H9 (cell line): ENCODE data around the gene C1QA. TPM values are rescaled to one million over a fixed set of nuclear protein-coding genes. Genes with fewer than 3 reads are reported as not detected.

Experiments used
- DNase-seq: peaks from one replicate; pipeline ENCODE4 v3.0.0-alpha.2; 2017
- H2AFZ ChIP-seq: one replicate; pipeline ENCODE4 v1.6.1; 2013; ENCODE audit warnings: mild to moderate bottlenecking, low read length, control low read depth, moderate library complexity
- H2AK5ac ChIP-seq: 2 replicates; pipeline ENCODE4 v1.6.1; 2013; ENCODE audit warnings: low read length, control low read depth, mixed read lengths; ENCODE audit not compliant: insufficient read length
- H2BK120ac ChIP-seq: one replicate; pipeline ENCODE4 v1.6.1; 2013; ENCODE audit warnings: low read depth, mild to moderate bottlenecking, low read length, control low read depth, inconsistent platforms; ENCODE audit not compliant: poor library complexity, severe bottlenecking
- H2BK12ac ChIP-seq: 2 replicates; pipeline ENCODE4 v1.6.1; 2013; ENCODE audit warnings: low read length, control low read depth, mixed read lengths, low read depth; ENCODE audit not compliant: insufficient read length
- H2BK15ac ChIP-seq: 2 replicates; pipeline ENCODE4 v1.6.1; 2013; ENCODE audit warnings: low read depth, low read length, control low read depth
- H2BK20ac ChIP-seq: one replicate; pipeline ENCODE4 v1.6.1; 2013; ENCODE audit warnings: low read depth, mild to moderate bottlenecking, low read length, control low read depth, inconsistent platforms; ENCODE audit not compliant: poor library complexity, severe bottlenecking
- H2BK5ac ChIP-seq: 2 replicates; pipeline ENCODE4 v1.6.1; 2013; ENCODE audit warnings: low read length, control low read depth, mixed read lengths; ENCODE audit not compliant: insufficient read length
- H3K14ac ChIP-seq: 2 replicates; pipeline ENCODE4 v1.6.1; 2013; ENCODE audit warnings: low read length, control low read depth; ENCODE audit not compliant: insufficient read depth
- H3K18ac ChIP-seq: 2 replicates; pipeline ENCODE4 v1.6.1; 2013; ENCODE audit warnings: low read depth, mild to moderate bottlenecking, mixed read lengths, low read length, control low read depth; ENCODE audit not compliant: insufficient read length
- H3K23ac ChIP-seq: 2 replicates; pipeline ENCODE4 v1.6.1; 2013; ENCODE audit warnings: low read length, control low read depth, mixed read lengths, low read depth; ENCODE audit not compliant: insufficient read length
- H3K23me2 ChIP-seq: 2 replicates; pipeline ENCODE4 v1.6.1; 2013; ENCODE audit warnings: low read depth, mild to moderate bottlenecking, mixed read lengths, low read length, control low read depth; ENCODE audit not compliant: insufficient read length, poor library complexity, severe bottlenecking
- H3K27ac ChIP-seq: 2 replicates; pipeline ENCODE4 v1.5.1; 2013; ENCODE audit warnings: low read length, control low read depth, mixed read lengths, low read depth; ENCODE audit not compliant: insufficient read length
- H3K27me3 ChIP-seq: 2 replicates; pipeline ENCODE4 v1.6.1; 2013; ENCODE audit warnings: low read length, control low read depth, inconsistent platforms; ENCODE audit not compliant: insufficient read depth
- H3K4ac ChIP-seq: 2 replicates; pipeline ENCODE4 v1.6.1; 2013; ENCODE audit warnings: low read depth, mild to moderate bottlenecking, control low read depth, inconsistent platforms, low read length, moderate library complexity
- H3K4me1 ChIP-seq: 2 replicates; pipeline ENCODE4 v1.6.1; 2013; ENCODE audit warnings: low read length, control low read depth, inconsistent platforms; ENCODE audit not compliant: insufficient read depth
- H3K4me2 ChIP-seq: 2 replicates; pipeline ENCODE4 v1.6.1; 2013; ENCODE audit warnings: low read length, control low read depth, mixed read lengths; ENCODE audit not compliant: insufficient read length, insufficient read depth
- H3K56ac ChIP-seq: 2 replicates; pipeline ENCODE4 v1.6.1; 2013; ENCODE audit warnings: low read depth, mild to moderate bottlenecking, mixed read lengths, low read length, control low read depth; ENCODE audit not compliant: insufficient read length
- H3K79me1 ChIP-seq: 2 replicates; pipeline ENCODE4 v1.6.1; 2013; ENCODE audit warnings: low read depth, mild to moderate bottlenecking, moderate library complexity, low read length, control low read depth, inconsistent platforms; ENCODE audit not compliant: insufficient read depth, poor library complexity, severe bottlenecking
- H3K79me2 ChIP-seq: 2 replicates; pipeline ENCODE4 v1.6.1; 2013; ENCODE audit warnings: low read length, control low read depth, inconsistent platforms; ENCODE audit not compliant: insufficient read depth
- H3K9ac ChIP-seq: 2 replicates; pipeline ENCODE4 v1.6.1; 2013; ENCODE audit warnings: low read length, control low read depth, mixed read lengths; ENCODE audit not compliant: insufficient read length; ENCODE audit errors: extremely low read depth
- H3K9me3 ChIP-seq: one replicate; pipeline ENCODE4 v1.6.1; 2013; ENCODE audit warnings: low read depth, low read length, inconsistent platforms; ENCODE audit not compliant: control insufficient read depth
- H3T11ph ChIP-seq: one replicate; pipeline ENCODE4 v1.6.1; 2013; ENCODE audit warnings: mild to moderate bottlenecking, low read length, control low read depth, inconsistent platforms
- H4K20me1 ChIP-seq: one replicate; pipeline ENCODE4 v1.6.1; 2013; ENCODE audit not compliant: control insufficient read depth, insufficient read length, insufficient read depth
- H4K5ac ChIP-seq: 2 replicates; pipeline ENCODE4 v1.6.1; 2013; ENCODE audit warnings: low read depth, mild to moderate bottlenecking, mixed read lengths, low read length, control low read depth; ENCODE audit not compliant: insufficient read length
- H4K8ac ChIP-seq: replicated peaks from 2 replicates; pipeline ENCODE4 v1.6.1; 2013; ENCODE audit warnings: low read length, control low read depth, mixed read lengths, low read depth; ENCODE audit not compliant: insufficient read length
- H4K91ac ChIP-seq: 2 replicates; pipeline ENCODE4 v1.6.1; 2013; ENCODE audit warnings: low read depth, mild to moderate bottlenecking, moderate library complexity, mixed read lengths, low read length, control low read depth; ENCODE audit not compliant: insufficient read length
- H3K27ac Mint-ChIP-seq, 3 experiments: 2 replicates in 2 of 3; 3 replicates in 1 of 3; pipeline ENCODE4 v1.8.0; 2020 to 2021; ENCODE audit warnings: mixed read lengths in 3 of 3, mild to moderate bottlenecking in 1 of 3, moderate library complexity in 1 of 3
- H3K27me3 Mint-ChIP-seq: 2 replicates; pipeline ENCODE4 v1.8.0; 2021; ENCODE audit warnings: low read depth, mild to moderate bottlenecking, moderate library complexity, mixed read lengths
- H3K36me3 Mint-ChIP-seq, 3 experiments: 2 replicates in 2 of 3; 3 replicates in 1 of 3; pipeline ENCODE4 v1.8.0; 2020 to 2021; ENCODE audit warnings: low read depth in 3 of 3, mixed read lengths in 3 of 3; ENCODE audit not compliant: insufficient read depth in 1 of 3
- H3K4me1 Mint-ChIP-seq, 2 experiments: 2 replicates each; pipeline ENCODE4 v1.8.0; 2020; ENCODE audit warnings: mixed read lengths in 2 of 2
- H3K4me3 Mint-ChIP-seq, 2 experiments: 2 replicates in 1 of 2; 3 replicates in 1 of 2; pipeline ENCODE4 v1.8.0; 2020 to 2021; ENCODE audit warnings: mild to moderate bottlenecking in 2 of 2, mixed read lengths in 2 of 2, moderate library complexity in 1 of 2
- H3K9me3 Mint-ChIP-seq, 2 experiments: 2 replicates in 1 of 2; 3 replicates in 1 of 2; pipeline ENCODE4 v1.8.0; 2020; ENCODE audit warnings: mild to moderate bottlenecking in 2 of 2, mixed read lengths in 2 of 2, moderate library complexity in 1 of 2
- WGBS: extraction: QIAGEN DNeasy Blood & Tissue Kit; methylation state at CpG from one replicate; pipeline ENCODE4 v1.1.7; 2013; ENCODE audit warnings: missing lambda C conversion rate, low lambda C conversion rate, mixed read lengths; ENCODE audit not compliant: insufficient read length; ENCODE audit errors: extremely low coverage; 5-methylcytosine and 5-hydroxymethylcytosine counted together
- total RNA-seq: library from RNA; stranded (reverse); gene quantifications from 2 replicates; pipeline ENCODE4 v1.2.1, GENCODE V29; 2021
- TF ChIP-seq, protein P1 (sequence below): fragments of 200-600 bp; sonication (generic); conservative IDR thresholded peaks from 3 replicates; pipeline ENCODE4 v1.8.0; 2021; ENCODE audit warnings: antibody characterized with exemption, mild to moderate bottlenecking

Gene C1QA
- total RNA-seq, 1 experiment from 2014 or later, result not detected

- H3K4me1 Mint-ChIP-seq, result peaks cover 3 to 24% of the 10 kb centered on the region in 2 experiments
Observed at GRCh38 chr1:22670352-22670975, 34.0 kb downstream of the C1QA start.

More at GRCh38 chr1:22670352-22670975, 34.0 kb downstream of the C1QA start:
- H4K20me1 ChIP-seq, result no peaks in the 10 kb centered on the region
- no peak overlapping the region for H2AFZ ChIP-seq
- no peak overlapping the region for H2BK5ac ChIP-seq
- no peaks in the 10 kb centered on the region for H3K36me3 Mint-ChIP-seq
- H3K27me3 Mint-ChIP-seq, result peaks cover 3% of the 10 kb centered on the region
- H3K56ac ChIP-seq, result no peak overlapping the region
- H3K23me2 ChIP-seq, result no peaks in the 10 kb centered on the region
- no peak overlapping the region for H2BK20ac ChIP-seq
- H3K23ac ChIP-seq, result no peak overlapping the region
- H3K4me2 ChIP-seq, result no peak overlapping the region
- no peak overlapping the region for H3K9ac ChIP-seq
- H3K9me3 ChIP-seq, result no peaks in the 10 kb centered on the region
- no peak overlapping the region for H3K18ac ChIP-seq
- no peak overlapping the region for H4K8ac ChIP-seq
- no CpG with 5 or more reads among the region's 12 CpGs for WGBS
- no peak overlapping the region for H3K27ac Mint-ChIP-seq
- no peaks in the 10 kb centered on the region for H3K27me3 ChIP-seq
- H3T11ph ChIP-seq, result no peak overlapping the region
- no peak overlapping the region for H4K5ac ChIP-seq
- TF ChIP-seq, protein P1, sequence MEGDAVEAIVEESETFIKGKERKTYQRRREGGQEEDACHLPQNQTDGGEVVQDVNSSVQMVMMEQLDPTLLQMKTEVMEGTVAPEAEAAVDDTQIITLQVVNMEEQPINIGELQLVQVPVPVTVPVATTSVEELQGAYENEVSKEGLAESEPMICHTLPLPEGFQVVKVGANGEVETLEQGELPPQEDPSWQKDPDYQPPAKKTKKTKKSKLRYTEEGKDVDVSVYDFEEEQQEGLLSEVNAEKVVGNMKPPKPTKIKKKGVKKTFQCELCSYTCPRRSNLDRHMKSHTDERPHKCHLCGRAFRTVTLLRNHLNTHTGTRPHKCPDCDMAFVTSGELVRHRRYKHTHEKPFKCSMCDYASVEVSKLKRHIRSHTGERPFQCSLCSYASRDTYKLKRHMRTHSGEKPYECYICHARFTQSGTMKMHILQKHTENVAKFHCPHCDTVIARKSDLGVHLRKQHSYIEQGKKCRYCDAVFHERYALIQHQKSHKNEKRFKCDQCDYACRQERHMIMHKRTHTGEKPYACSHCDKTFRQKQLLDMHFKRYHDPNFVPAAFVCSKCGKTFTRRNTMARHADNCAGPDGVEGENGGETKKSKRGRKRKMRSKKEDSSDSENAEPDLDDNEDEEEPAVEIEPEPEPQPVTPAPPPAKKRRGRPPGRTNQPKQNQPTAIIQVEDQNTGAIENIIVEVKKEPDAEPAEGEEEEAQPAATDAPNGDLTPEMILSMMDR, result no peak
- no peak overlapping the region for H2AK5ac ChIP-seq
- no peak overlapping the region for H2BK12ac ChIP-seq
- no peaks in the 10 kb centered on the region; a peak in 1 of 5 replicates for H3K9me3 Mint-ChIP-seq
- H4K91ac ChIP-seq, result no peak overlapping the region
- H3K4me3 Mint-ChIP-seq, result no peak overlapping the region
- H3K14ac ChIP-seq, result peak overlapping the region; percentile 24; the same call in 1 of the 2 replicates
- H3K27ac ChIP-seq, result no peak overlapping the region
- no peak overlapping the region for H2BK15ac ChIP-seq
- H3K79me2 ChIP-seq, result no peaks in the 10 kb centered on the region
- H2BK120ac ChIP-seq, result no peak overlapping the region
- H3K4ac ChIP-seq, result no peak overlapping the region
- no peak for DNase-seq
- no peaks in the 10 kb centered on the region for H3K79me1 ChIP-seq
- H3K4me1 ChIP-seq, result no peaks in the 10 kb centered on the region
